Neutrophil (primary cell): ENCODE results near the gene ATP10D.

ENCODE experiments used
- H3K27ac ChIP-seq: fragments of 200-600 bp; sonication (generic); 2 replicates; pipeline ENCODE4 v1.5.1; 2016; ENCODE audit warnings: mild to moderate bottlenecking, moderate library complexity
- H3K27me3 ChIP-seq: fragments of 200-600 bp; sonication (generic); 2 replicates; pipeline ENCODE4 v1.6.0; 2016; ENCODE audit warnings: mild to moderate bottlenecking
- H3K36me3 ChIP-seq: fragments of 200-600 bp; sonication (generic); 2 replicates; pipeline ENCODE4 v1.5.1; 2017
- H3K4me1 ChIP-seq, 2 experiments: fragments of 200-600 bp in 1 of 2; sonication (generic) in 1 of 2; 1 replicate in 1 of 2; 2 replicates in 1 of 2; pipeline versions ENCODE4 v1.5.1 to v1.6.1; 2013 to 2016; ENCODE audit warnings: low read depth in 1 of 2, low read length in 1 of 2, mild to moderate bottlenecking in 1 of 2, moderate library complexity in 1 of 2; ENCODE audit not compliant: control insufficient read depth in 1 of 2, insufficient read depth in 1 of 2
- H3K4me3 ChIP-seq, 2 experiments: fragments of 200-600 bp in 1 of 2; sonication (generic) in 1 of 2; 1 replicate in 1 of 2; 2 replicates in 1 of 2; pipeline ENCODE4 v1.5.1; 2013 to 2016; ENCODE audit warnings: low read depth in 1 of 2, low read length in 1 of 2, mild to moderate bottlenecking in 1 of 2, moderate library complexity in 1 of 2
- H3K9me3 ChIP-seq: fragments of 200-600 bp; sonication (generic); 2 replicates; pipeline ENCODE4 v1.5.1; 2016
- CTCF ChIP-seq: fragments of 200-600 bp; sonication (generic); IDR thresholded peaks from 2 replicates; pipeline ENCODE4 v1.5.1; 2016; ENCODE audit warnings: antibody characterized with exemption

Gene ATP10D

GRCh38 chr4:47471064-47471463, 14.0 kb upstream of the ATP10D start:
- Histone ChIP-seq H3K9me3 (no peaks in the 10 kb centered on the region), H3K27me3 (no peaks in the 10 kb centered on the region), H3K4me1 (peaks cover 6 to 8% of the 10 kb centered on the region in 2 experiments), H3K27ac (no peak overlapping the region), H3K36me3 (no peaks in the 10 kb centered on the region), H3K4me3 (no peak overlapping the region)
- TF ChIP-seq CTCF = no peak

DNA sequence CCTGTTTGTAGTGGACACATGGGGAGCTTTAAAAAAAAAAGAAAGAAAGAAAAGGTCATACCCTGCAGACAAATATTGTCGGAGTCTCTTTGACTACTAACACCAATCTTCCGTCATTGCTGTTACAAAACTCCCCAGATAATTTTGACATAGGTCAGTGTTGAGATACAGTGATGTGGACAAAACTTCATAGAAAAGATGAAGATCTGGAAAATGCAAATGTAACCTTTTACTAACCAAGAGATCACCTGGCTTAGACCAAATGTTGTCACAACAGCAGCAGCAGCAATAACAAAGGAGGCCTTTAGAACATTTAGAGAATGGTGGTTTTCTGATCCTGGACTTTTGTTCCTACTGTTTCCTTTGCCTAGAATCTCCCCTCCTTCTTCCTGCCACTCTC, 13.5 kb upstream of the ATP10D start:
- Histone ChIP-seq H3K4me3 (no peak overlapping the region), H3K36me3 (no peaks in the 10 kb centered on the region), H3K9me3 (no peaks in the 10 kb centered on the region), H3K4me1 (peaks cover 6 to 8% of the 10 kb centered on the region in 2 experiments), H3K27ac (no peak overlapping the region), H3K27me3 (no peaks in the 10 kb centered on the region)
- TF ChIP-seq CTCF = no peak

GRCh38 chr4:47473141-47473750, 11.8 kb upstream of the ATP10D start:
- TF ChIP-seq CTCF = no peak
- H3K36me3 ChIP-seq = no peaks in the 10 kb centered on the region

DNA sequence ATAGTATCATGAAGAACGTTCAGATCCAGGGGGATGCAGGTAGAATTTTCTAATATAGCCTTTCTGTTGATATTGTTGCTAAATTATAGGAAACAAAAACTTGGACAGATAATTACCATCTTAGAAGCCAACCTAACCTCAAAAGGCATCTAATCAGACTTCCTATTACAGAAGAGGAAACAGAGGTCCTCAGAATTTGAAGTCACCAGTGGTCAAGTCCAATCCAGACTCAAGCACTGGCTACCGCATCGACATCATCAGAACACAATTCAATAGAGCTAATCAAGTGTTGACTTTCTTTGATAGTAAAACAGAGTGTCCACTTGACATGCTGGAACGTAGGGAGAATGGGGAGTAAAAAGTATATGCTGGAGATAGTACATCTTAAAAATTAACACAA, 10.3 kb upstream of the ATP10D start:
- no peak for TF ChIP-seq CTCF
- H3K4me1 ChIP-seq = peaks cover 6 to 8% of the 10 kb centered on the region in 2 experiments
- no peak overlapping the region for H3K27ac ChIP-seq
- no peak overlapping the region for H3K4me3 ChIP-seq
- no peaks in the 10 kb centered on the region for H3K9me3 ChIP-seq
- no peaks in the 10 kb centered on the region for H3K36me3 ChIP-seq
- no peaks in the 10 kb centered on the region for H3K27me3 ChIP-seq

More at GRCh38 chr4:47473141-47473750, 11.8 kb upstream of the ATP10D start:
- H3K27me3 ChIP-seq = no peaks in the 10 kb centered on the region
- peaks cover 6 to 8% of the 10 kb centered on the region in 2 experiments for H3K4me1 ChIP-seq
- no peak overlapping the region for H3K27ac ChIP-seq
- H3K4me3 ChIP-seq = no peak overlapping the region
- H3K9me3 ChIP-seq = no peaks in the 10 kb centered on the region

DNA sequence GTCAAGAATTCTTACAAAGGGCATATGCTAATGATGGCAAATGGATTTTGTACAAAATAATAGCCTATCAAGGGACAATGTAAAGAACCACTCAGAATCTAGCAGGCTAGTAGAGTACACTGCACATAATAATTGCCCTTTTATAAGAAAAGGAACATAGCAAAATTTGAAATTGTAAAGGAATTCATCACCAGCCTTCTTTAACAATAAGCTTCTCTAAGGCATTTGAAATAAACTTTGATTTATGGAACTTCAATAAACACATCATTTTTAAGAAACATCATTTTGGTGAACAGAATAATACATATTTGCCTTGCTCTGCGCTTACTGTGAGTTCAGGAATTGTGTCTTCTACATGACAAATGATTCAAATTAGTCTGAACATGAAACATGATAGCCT, 9.7 kb upstream of the ATP10D start:
- Histone ChIP-seq H3K36me3 (no peaks in the 10 kb centered on the region), H3K4me1 (peaks cover 6 to 8% of the 10 kb centered on the region in 2 experiments), H3K4me3 (no peak overlapping the region), H3K27ac (no peak overlapping the region), H3K9me3 (no peaks in the 10 kb centered on the region), H3K27me3 (no peaks in the 10 kb centered on the region)
- no peak for TF ChIP-seq CTCF
